A172 (cell line): Measurements from ENCODE around the gene SPON1. TPM values are rescaled to one million over a fixed set of nuclear protein-coding genes. Genes with fewer than 3 reads are reported as not detected.
"Not testable (repeated sequence)": the region's sequence is repeated elsewhere in the genome, so short reads cannot be mapped to it uniquely, and the experiment has no call there.

ENCODE experiments used
- DNase-seq: peaks from one replicate; pipeline ENCODE4 v3.0.0-alpha.2; 2015; ENCODE audit warnings: low spot score
- total RNA-seq: library from RNA; depleted of rRNA; stranded (reverse); fragments of >200 nt; shearing (Covaris generic); gene quantifications from 2 replicates; pipeline ENCODE4 v1.2.3, GENCODE V29; 2014

SPON1 gene
- total RNA-seq, 1 experiment from 2014 or later: 0.29 TPM

DNA sequence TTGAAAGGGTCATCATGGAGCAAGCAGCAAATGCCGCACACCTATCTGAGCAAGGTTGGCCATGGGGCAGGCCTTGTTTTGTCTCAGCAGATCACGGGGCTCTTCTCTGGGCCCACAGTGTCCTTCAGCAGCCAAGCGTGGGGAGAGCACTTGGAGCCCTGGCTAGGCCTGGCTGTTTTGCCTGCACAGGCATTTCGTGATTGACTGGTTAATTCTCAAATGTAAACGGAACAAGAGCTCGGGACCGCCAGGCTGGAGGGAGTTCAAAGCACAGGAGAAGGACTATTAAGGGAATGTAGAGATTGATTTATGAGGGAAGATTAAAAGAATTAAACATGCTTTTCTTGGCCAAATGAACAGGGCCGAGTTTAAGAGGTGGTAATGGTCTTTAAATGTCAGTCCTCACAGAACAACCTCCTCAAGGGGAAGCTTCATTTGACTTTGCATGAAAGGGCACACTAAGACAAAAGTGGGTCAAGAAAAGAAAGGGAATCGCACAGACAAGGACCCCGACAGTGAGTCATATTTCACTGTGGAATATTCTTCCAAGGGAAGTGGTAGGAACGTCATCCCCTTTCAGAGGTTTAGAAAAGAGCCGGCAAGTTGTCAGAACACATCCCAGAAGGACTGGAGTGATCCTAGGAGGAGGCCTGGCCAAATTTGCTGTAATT is 20.7 kb downstream of the SPON1 start:
- no peak for DNase-seq

DNA sequence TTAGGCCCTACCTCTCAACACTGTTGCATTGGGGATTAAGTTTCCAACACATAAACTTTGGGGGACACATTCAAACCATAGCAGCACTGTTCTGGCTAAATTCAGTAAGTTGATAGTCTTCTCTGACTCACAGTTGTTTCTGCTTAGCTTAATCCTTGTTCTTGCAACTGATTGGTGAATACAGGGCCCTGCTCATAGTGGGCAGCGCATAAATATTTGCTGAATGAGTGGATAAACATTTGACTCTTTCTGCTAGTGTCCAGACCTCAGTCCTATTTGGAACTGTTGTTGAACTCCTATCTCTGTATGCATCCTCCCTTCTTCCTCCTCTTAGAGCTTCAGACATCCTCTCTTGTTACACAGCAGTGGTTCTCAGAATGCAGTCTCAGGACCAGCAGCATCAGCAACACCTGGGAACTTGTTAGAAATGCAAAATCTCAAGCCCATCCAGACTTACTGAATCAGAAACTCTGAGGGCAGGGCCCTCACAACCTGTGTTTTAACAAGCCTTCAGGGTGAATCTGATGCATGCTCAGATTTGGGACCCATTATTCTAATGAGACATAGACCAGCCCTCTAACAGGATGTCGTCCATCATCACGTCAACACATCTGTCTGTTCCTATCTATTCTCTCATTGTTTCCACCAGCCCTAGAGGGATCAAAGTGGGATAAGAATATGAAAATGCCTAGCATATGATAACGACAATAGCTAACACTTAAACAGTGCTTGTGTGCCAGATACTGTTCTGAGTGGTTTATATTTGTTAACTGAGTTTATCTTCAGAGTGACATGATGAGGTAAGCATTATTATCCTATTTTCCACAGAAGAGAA is 22.3 kb downstream of the SPON1 start:
- DNase-seq: peak; percentile 72

DNA sequence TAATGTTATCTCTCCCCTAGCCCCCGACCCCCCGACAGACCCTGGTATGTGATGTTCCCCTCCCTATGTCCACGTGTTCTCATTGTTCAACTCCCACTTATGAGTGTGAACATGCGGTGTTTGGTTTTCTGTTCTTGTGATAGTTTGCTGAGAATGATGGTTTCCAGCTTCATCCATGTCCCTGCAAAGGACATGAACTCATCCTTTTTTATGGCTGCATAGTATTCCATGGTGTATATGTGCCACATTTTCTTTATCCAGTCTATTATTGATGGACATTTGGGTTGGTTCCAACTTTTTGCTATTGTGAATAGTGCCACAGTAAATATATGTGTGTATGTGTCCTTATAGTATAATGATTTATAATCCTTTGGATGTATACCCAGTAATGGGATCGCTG is 24.2 kb downstream of the SPON1 start:
- not testable (repeated sequence) for DNase-seq

DNA sequence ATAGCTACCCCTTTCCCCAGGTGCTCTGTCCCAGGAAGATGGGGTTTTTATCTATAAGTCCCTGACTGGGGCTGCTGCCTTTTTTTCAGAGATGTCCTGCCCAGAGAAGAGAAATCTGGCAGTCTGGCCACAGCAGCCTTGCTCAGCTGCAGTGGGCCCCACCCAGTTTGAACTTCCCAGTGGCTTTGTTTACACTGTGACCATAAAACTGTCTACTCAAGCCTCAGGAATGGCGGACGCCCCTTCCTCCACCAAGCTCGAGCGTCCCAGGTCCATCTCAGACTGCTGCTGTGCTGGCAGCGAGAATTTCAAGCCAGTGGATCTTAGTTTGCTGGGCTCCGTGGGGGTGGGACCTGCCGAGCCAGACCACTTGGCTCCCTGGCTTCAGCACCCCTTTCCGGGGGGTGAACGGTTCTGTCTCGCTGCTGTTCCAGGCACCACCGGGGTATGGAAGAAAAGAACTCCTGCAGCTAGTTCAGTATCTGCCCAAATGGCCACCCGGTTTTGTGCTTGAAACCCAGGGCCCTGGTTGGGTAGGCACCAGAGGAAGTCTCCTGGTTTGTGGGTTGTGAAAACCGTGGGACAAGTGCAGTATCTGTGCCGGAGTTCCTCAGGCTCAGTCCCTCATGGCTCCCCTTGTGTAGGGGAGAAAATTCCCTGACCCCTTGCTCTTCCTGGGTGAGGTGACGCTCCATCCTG is 29.8 kb downstream of the SPON1 start:
- DNase-seq: peak; percentile 79

DNA sequence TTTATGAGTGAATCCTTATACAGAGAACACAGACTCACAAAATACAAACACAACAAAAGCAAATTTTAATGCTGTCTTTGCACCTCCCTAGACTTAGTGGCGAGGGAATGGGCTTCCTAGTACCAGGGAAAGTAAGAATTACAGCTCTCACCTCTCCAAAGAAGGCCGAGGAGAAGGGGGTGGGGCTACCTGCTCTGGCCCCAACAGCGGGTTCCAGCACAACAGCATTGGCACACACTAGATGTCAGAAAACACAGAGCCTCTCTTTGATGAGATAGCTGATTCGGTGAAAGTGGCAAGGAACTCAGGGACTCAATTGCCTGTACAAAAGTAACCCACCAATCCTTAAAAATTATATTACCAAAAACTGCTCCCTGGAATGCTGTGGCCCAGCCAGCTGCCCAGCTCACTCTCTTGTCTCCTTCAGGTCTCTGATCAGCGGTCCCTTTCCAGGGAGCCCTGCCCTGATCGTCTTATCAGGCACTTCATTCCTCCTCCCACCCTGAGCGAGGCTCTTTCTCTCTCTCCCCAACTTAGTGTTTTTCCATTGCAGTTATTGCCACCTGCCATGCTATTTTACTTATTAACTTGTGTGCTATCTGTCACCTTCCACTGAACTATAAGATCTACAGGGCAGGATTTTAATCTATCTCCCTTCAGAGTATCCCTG is 30.7 kb downstream of the SPON1 start:
- DNase-seq: no peak

DNA sequence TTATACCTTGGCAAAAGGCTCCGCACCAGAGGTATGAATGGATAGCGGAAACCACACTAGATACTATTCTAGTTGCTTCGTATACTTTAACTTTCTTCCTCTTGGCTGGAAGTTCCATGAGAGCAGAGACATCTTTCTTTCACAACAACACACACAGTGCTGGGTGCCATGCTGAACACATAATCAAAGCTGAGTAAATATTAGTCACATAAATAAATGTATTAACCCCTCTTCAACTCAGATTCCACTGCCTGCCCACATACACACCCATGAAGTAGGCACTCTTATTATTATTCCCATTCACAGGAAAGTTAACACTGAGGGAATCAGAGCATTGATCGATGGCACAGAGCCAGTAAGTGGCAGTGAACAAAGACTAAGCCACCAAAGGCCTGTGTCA is 35.4 kb downstream of the SPON1 start:
- DNase-seq: no peak

DNA sequence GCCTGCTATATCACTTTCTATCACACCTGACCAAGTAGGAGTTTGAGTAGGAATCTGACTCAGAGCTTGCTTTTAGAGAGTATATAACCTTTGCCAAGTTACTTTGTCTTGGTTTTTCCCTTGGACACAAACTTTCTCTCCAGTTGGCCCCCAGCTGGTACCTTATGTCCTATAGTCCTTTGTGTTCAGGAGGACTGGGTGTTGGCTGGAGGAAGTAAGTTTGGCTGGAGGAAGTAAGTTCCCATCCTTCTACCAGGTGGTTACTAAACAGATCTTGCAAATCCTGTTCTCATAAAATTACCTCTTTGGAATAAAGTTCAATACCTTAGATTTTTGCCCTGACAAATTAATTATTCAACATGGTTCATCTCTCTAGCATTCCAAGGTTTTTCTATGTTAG is 37.2 kb downstream of the SPON1 start:
- DNase-seq: no peak

DNA sequence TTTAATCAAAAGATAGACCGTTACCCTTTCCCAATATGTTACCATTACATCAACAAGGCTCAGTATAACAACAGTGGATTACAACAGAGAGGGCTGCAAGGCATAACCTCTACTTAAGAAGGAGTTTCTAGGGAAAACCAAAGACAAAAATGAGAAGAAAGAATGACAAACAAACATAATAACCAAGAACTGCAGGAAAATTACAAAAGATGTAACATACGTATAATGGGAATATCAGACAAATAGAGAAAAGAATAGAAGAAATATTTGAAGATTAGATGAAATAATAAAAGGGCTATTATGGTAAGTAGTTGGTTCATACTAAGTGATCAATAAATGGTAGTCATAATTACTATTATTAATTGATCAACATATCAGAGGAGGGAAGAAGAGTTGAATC is 39.1 kb downstream of the SPON1 start:
- DNase-seq: no peak

DNA sequence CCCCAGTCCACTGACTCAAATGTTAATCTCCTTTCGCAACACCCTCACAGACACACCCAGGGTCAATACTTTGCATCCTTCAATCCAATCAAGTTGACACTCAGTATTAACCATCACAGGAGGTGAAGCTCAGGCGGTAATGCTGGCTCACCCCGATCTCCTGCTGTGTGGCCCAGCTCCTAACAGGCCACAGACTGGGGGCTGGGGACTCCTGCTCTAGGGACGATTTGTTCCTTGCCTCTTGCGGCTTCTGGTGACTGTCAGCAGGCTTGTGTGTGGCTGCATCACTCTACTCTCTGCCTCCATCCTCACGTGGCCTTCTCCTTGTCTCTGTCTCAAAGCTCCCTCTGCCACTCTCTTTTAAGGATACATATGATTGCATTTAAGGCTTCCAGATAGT is 45.0 kb downstream of the SPON1 start:
- no peak for DNase-seq

DNA sequence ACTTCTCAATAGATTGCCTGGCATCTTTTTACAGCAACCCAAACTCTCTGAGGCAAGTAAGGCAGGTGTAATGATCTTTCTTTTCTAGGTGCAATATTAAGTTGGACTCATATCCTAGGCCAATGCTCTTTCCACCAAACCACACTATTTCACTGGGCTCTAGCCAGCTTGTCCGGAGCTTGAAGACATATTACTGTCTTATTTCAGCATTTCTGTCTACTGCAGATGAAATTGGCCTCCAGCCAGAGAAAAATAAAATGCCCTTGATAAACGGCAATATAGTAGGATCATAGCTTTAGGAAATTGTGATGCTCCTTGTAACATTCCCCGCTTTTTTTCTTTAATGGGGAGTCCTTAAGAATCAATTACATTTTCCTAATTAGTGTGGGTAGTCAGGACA is 48.1 kb downstream of the SPON1 start:
- DNase-seq: no peak

DNA sequence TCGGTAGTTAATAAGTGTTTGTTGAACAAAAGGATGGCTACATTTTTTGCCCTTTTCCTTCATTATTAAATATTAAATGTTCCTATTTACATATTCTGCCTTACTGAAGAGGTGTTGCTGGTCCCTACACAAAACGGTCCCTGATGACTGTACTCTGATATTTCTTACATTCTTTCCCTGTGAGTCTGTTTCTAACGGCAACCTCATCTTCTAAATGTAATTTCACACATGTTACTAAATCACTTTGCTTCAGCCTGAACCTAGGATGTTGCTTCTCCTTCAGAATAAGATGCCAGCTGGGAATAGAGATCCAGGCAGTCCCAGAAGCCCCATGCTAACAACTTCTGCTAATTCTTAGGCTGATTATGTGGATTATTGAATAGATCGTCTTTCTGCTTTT is 50.3 kb downstream of the SPON1 start:
- peak; percentile 23 for DNase-seq

DNA sequence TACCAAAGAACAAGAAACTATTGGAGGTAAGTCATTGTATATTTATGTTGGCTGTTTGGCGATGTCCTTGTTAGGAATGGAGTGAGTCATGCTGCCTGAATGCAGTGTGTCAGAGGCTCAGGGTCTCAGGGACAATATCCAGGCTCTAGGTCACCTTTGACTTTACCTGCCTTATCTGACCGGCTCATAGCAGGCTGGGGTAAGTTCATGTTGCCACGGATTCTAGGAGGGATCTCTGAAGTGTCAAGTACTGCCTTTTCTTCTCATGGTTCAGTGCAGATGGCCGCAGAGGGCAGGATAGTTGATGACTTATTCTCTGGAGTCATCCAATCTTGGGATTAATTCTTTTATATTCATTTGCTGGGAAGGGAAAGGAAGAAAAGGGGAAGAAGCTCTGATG is 53.2 kb downstream of the SPON1 start:
- DNase-seq: peak; percentile 80

DNA sequence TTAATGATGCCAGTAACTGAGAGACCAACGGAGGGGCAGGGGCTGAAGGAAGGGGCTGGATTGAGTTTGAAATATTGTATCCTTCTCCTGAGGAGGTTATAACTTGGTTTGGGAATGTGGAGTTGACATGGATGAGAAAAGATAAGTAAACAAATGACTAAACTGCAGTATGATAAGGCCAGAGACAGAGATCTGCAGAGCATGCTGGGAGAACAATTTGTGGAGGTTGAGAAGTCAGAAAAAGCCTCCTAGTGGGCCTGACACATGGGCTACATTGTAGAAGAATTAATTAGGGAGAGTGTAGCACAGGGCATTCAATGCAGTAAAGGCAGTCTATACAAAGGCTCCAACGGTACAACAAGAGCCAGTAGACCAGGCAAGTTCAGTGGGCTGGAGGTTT is 55.9 kb downstream of the SPON1 start:
- no peak for DNase-seq

DNA sequence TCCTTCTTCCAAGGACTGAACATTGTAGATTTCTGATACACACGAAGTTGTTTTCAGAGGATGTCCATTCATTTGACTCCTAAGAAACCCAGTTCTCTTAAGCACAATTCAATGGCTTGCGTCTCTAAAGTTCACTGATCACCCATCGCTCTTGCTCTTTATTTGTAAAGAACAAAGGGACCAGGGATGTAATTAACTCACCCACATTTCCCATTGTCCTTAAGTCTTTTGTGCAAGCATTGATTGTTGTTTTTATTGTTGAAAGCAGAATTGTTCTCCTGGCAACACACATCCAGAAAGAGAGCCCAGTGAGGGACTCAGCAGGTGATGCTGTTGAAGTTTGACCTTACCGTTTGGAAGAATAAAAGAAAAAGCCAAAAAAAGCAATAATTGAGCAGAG is 59.2 kb downstream of the SPON1 start:
- DNase-seq: no peak

DNA sequence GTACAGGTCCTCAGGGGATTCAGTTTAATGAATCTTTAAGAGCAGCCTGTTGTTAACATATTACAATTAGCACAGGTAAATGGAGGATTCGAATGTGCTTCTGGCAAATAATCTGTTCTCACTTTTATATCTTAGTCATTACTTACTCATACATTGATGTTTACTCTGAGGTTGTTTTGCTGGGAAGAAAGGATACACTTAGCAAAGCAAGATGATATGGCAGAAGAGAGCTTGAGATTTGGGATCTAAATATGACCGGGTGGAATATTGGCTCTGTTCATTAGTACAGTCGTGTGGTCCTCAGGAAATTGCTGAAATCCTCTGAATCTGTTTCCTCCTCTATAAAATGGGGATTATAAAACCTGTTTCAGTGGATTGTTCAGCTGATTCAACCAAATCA is 59.7 kb downstream of the SPON1 start:
- DNase-seq: no peak

DNA sequence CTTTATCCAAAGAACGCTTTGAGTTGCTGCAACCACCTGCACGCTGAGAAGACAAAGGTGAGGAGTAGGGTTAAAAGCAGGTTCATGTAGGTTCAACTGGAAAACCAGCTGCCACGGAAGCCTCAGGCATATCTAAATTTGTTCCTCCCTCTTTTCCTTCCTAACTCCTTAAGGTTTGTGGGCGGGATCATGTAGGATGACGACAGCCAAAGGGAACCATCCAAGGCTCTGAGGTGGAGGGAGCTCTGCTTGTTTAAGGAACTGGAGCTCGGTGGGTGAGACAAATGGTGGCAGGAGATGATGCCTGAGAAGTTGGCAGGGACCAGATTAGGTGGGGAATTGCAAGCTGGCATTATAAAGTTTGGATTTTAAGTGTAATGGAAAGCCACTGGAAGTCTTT is 60.3 kb downstream of the SPON1 start:
- no peak for DNase-seq

DNA sequence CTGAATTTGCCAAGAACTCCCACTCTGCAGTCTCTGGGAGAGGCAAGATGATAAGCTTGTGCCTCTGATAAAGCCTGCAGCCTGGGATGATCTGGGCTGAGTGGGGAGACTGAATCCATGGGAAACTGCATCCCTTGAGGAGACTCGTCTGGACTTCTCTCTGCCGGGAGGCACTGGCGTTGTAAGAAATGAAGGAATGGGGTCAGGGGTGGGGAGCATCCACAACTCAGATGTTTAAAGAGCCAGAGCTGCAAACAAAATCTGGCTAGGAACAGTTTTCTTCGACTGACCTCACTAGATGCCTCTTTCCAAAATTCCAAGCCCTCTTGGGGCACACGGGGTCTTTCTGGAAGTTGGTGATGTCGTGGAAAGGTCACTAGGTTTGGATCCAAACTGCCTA is 64.4 kb downstream of the SPON1 start:
- DNase-seq: no peak

DNA sequence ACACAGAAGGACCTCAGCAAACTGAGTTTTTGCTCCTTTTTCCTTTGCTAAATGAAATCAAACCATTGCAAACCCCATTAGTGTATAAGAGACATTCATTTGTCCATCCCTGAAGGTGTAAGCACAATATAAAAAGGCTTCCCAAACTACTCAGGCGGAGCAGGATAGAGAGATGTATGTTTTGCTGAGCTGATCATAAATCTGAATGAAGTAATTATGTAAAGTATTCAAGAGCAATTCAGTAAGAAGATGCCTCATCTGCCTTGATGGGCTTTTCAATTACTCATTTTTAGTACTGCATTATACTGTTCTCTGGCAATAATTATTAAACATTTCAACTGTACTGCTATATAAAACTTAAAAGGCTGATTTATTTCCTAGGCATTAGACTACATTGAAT is 65.0 kb downstream of the SPON1 start:
- no peak for DNase-seq

DNA sequence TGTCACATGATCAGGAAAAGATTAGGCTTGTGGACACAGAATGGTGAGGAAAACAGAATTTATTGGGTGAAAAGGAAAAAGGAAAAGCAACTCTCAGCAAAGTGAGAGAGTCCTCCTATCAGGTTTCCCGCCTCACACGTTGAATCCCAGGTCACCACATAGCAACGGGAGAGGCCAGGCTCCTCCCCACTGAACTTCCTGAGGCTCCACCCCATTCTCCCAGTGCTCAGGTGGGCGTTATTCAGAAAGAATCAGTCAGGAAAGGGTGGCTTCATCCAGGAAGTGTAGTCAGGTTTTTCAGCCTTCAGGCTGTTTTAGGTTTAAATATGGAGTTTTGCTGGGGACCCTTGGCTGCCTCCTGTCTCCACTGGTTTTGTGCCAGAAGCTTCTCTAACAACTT is 66.9 kb downstream of the SPON1 start:
- DNase-seq: no peak

DNA sequence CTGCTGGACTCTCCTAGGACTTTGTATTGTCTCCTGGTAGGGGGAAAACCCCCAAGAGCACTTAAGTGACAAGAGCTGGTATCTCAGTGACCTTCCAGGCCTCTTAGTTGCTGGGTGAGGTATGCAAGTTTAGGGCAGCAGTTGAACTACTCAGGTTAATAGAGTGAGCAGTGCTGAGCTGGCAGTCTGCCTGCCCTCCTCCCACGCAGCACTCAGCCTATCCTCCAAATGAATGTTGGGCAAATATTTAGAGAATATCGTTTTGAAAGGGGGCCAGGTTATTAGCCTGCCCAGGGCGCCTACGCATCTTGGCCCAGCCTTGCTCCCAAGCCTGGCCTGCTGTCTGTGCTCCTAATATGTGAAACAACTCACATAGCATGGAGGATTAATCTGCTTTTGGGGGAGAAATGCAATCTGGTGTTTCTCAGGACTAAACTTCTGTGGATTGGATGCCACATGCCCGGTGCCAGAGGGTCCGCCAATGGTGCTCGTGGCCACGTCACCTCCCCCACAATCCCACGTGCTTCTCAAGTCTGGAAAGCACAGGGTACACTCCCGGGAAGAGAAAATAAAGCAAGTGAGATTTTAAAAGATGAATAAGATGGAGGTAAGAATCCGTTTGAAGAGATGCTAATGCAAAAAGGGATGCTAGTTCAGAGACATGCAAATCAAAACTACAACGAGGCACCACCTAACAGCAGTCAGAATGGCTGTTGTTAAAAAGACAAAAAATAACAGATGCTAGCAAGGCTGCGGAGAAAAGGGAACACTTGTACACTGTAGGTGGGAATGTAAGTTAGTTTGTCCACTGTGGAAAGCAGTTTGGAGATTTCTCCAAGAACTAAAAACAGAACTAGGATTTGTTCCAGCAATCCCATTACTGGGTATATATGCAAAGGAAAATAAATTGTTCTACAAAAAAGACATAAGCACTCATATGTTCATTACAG is 67.7 kb downstream of the SPON1 start:
- DNase-seq: no peak

DNA sequence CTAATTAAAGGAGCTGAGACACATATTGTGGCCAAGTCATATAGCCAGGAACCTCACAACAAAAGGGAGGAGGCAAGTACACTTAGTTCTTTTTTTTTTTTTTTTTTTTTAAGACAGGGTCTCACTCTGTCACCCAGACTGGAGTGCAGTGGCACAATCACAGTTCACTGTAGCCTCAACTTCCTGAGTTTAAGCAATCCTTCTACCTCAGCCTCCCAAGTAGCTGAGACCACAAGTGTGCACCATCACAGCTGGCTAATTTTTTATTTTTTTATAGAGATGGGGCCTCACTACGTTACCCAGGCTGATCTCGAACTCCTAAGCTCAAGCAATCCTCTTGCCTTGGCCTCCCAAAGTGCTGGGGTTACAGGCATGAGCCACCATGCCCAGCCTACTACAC is 73.0 kb downstream of the SPON1 start:
- not testable (repeated sequence) for DNase-seq
